CD14-positive monocyte (primary cell): ENCODE results near the gene NDUFAF8. TPM values are rescaled to one million over a fixed set of nuclear protein-coding genes. Genes with fewer than 3 reads are reported as not detected.

Experiments used
- DNase-seq, 3 donors: peaks; one replicate each; pipeline ENCODE4 v3.0.0-alpha.2; 2011 to 2022
- H2AFZ ChIP-seq: 2 replicates; pipeline ENCODE4 v1.6.0; 2012; ENCODE audit warnings: mild to moderate bottlenecking, low read depth, low read length, inconsistent platforms; ENCODE audit not compliant: insufficient read depth, poor library complexity, severe bottlenecking
- H3K27ac ChIP-seq, 2 donors: 1 replicate in 1 of 2; 2 replicates in 1 of 2; pipeline ENCODE4 v1.5.1; 2012 to 2013; ENCODE audit warnings: low read length in 2 of 2, control low read depth in 1 of 2, inconsistent platforms in 1 of 2, low read depth in 1 of 2, mild to moderate bottlenecking in 1 of 2
- H3K27me3 ChIP-seq, 2 donors: one replicate each; pipeline versions ENCODE4 v1.6.0 to v1.6.1; 2011 to 2013; ENCODE audit warnings: low read length in 2 of 2; ENCODE audit not compliant: control insufficient read depth in 2 of 2, insufficient read depth in 2 of 2
- H3K36me3 ChIP-seq, 2 donors: replicated peaks in 1 of 2; 1 replicate in 1 of 2; 2 replicates in 1 of 2; pipeline versions ENCODE4 v1.5.1 to v1.6.1; 2012 to 2013; ENCODE audit warnings: low read length in 2 of 2, control low read depth in 1 of 2, inconsistent platforms in 1 of 2, mild to moderate bottlenecking in 1 of 2; ENCODE audit not compliant: insufficient read depth in 2 of 2, control insufficient read depth in 1 of 2
- H3K4me1 ChIP-seq, 2 donors: 1 replicate in 1 of 2; 2 replicates in 1 of 2; pipeline versions ENCODE4 v1.5.1 to v1.6.1; 2012 to 2013; ENCODE audit warnings: low read length in 2 of 2, control low read depth in 1 of 2, inconsistent platforms in 1 of 2, mild to moderate bottlenecking in 1 of 2, moderate library complexity in 1 of 2; ENCODE audit not compliant: insufficient read depth in 2 of 2, control insufficient read depth in 1 of 2
- H3K4me2 ChIP-seq: replicated peaks from 2 replicates; pipeline ENCODE3; 2012; ENCODE audit warnings: low read length, moderate library complexity, mild to moderate bottlenecking; ENCODE audit not compliant: poor library complexity, severe bottlenecking; ENCODE audit errors: extremely low read depth
- H3K4me3 ChIP-seq, 3 experiments: fragments of 200-600 bp in 1 of 3; sonication (generic) in 1 of 3; replicated peaks in 1 of 3; 1 replicate in 2 of 3; 2 replicates in 1 of 3; pipeline ENCODE4 v1.5.1; 2011 to 2013; ENCODE audit warnings: low read length in 3 of 3, mild to moderate bottlenecking in 3 of 3, control low read depth in 2 of 3, low read depth in 2 of 3, inconsistent platforms in 1 of 3, moderate library complexity in 1 of 3
- H3K79me2 ChIP-seq: 2 replicates; pipeline ENCODE4 v1.6.0; 2012; ENCODE audit warnings: mild to moderate bottlenecking, control low read depth, inconsistent platforms, low read length, moderate library complexity; ENCODE audit not compliant: insufficient read depth
- H3K9ac ChIP-seq: 2 replicates; pipeline ENCODE4 v1.6.0; 2017; ENCODE audit warnings: low read length, mild to moderate bottlenecking; ENCODE audit not compliant: insufficient read depth, poor library complexity, severe bottlenecking
- H3K9me3 ChIP-seq, 2 donors: replicated peaks in 1 of 2; 1 replicate in 1 of 2; 2 replicates in 1 of 2; pipeline versions ENCODE4 v1.5.1 to v1.6.1; 2012 to 2013; ENCODE audit warnings: low read length in 2 of 2, control low read depth in 1 of 2; ENCODE audit not compliant: control insufficient read depth in 1 of 2, insufficient read depth in 1 of 2
- H4K20me1 ChIP-seq: 2 replicates; pipeline ENCODE4 v1.6.0; 2012; ENCODE audit warnings: mild to moderate bottlenecking, low read length, control low read depth, moderate library complexity; ENCODE audit not compliant: insufficient read depth
- H3K27ac Mint-ChIP-seq, 7 donors: one replicate each; pipeline ENCODE4 v1.8.0; 2020; ENCODE audit warnings: mild to moderate bottlenecking in 7 of 7, mixed read lengths in 7 of 7, moderate library complexity in 6 of 7, inconsistent platforms in 2 of 7
- H3K27me3 Mint-ChIP-seq, 3 donors: one replicate each; pipeline ENCODE4 v1.8.0; 2021 to 2022; ENCODE audit warnings: low read depth in 3 of 3, mild to moderate bottlenecking in 3 of 3, mixed read lengths in 3 of 3, moderate library complexity in 3 of 3, inconsistent platforms in 1 of 3
- H3K36me3 Mint-ChIP-seq, 2 donors: one replicate each; pipeline ENCODE4 v1.8.0; 2020; ENCODE audit warnings: mixed read lengths in 2 of 2, inconsistent platforms in 1 of 2, mild to moderate bottlenecking in 1 of 2
- H3K4me1 Mint-ChIP-seq: one replicate; pipeline ENCODE4 v1.8.0; 2020; ENCODE audit warnings: mild to moderate bottlenecking, mixed read lengths
- H3K4me3 Mint-ChIP-seq, 2 donors: one replicate each; pipeline ENCODE4 v1.8.0; 2020; ENCODE audit warnings: mild to moderate bottlenecking in 2 of 2, mixed read lengths in 2 of 2, moderate library complexity in 1 of 2
- H3K9me3 Mint-ChIP-seq, 7 donors: one replicate each; pipeline ENCODE4 v1.8.0; 2020 to 2022; ENCODE audit warnings: mixed read lengths in 7 of 7, mild to moderate bottlenecking in 6 of 7, moderate library complexity in 6 of 7, inconsistent platforms in 2 of 7
- WGBS: methylation state at CpG from one replicate; pipeline ENCODE4 v1.1.5; 2013; ENCODE audit warnings: missing lambda C conversion rate; ENCODE audit not compliant: insufficient coverage; 5-methylcytosine and 5-hydroxymethylcytosine counted together
- intact Hi-C, 2 donors: fragments of 100-400 bp; cut with micrococcal nuclease; formaldehyde crosslinking; loops; one replicate each; pipeline versions ENCODE4 v1.15.0 to v1.15.1; 2023
- polyA plus RNA-seq, 3 donors: library from polyadenylated mRNA; depleted of rRNA in 1 of 3; unstranded in 2 of 3; stranded (reverse) in 1 of 3; fragments of 300-500 nt in 2 of 3; fragments of >200 nt in 1 of 3; fragmentation: Illumina TruSeq in 2 of 3; gene quantifications; 1 replicate in 2 of 3; 2 replicates in 1 of 3; pipeline ENCODE4 v1.2.3, GENCODE V29; 2012 to 2021
- TF ChIP-seq, protein P1 (sequence below): fragments of 200-600 bp; IDR thresholded peaks from one replicate; pipeline ENCODE4 v1.8.0; 2022; ENCODE audit warnings: antibody characterized with exemption, mild to moderate bottlenecking

NDUFAF8 gene
- polyA plus RNA-seq, 3 donors: 27.0 to 61.3 (median 41.0) TPM

DNA sequence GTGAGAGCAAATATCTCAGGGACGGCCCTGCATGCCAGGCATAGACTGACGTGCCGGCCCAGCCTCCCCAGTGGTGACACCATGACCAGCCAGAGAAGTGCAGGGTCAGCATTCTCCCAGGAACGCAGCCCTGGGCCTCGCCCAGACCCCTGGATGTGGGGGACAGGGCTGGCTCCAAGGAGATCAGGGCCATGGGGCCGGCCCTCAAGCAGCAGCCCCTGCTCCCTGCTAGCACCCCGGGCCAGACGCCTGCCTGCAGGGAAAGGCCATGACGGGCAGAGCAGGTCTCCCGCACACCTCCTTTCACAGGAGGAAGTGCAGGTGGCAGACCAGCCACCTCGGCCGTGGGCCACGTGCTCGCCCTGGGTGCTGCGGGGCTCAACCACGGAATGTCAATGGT lies 9.5 kb downstream of the NDUFAF8 start:
- Histone ChIP-seq H3K27ac (no peak overlapping the region), H3K79me2 (peaks cover 12% of the 10 kb centered on the region), H3K9me3 (no peaks in the 10 kb centered on the region), H3K36me3 (peaks cover 58 to 80% of the 10 kb centered on the region in 2 donors), H2AFZ (no peak overlapping the region), H3K4me3 (no peak overlapping the region), H3K9ac (no peak overlapping the region), H3K4me1 (no peaks in the 10 kb centered on the region), H3K27me3 (no peaks in the 10 kb centered on the region), H3K4me2 (no peak overlapping the region), H4K20me1 (peaks cover 77% of the 10 kb centered on the region)
- WGBS: 87% methylated on average over 16 of the region's 16 CpGs
- peaks cover 3% of the 10 kb centered on the region for H3K4me1 Mint-ChIP-seq
- H3K4me3 Mint-ChIP-seq: no peak overlapping the region
- TF ChIP-seq, protein P1, sequence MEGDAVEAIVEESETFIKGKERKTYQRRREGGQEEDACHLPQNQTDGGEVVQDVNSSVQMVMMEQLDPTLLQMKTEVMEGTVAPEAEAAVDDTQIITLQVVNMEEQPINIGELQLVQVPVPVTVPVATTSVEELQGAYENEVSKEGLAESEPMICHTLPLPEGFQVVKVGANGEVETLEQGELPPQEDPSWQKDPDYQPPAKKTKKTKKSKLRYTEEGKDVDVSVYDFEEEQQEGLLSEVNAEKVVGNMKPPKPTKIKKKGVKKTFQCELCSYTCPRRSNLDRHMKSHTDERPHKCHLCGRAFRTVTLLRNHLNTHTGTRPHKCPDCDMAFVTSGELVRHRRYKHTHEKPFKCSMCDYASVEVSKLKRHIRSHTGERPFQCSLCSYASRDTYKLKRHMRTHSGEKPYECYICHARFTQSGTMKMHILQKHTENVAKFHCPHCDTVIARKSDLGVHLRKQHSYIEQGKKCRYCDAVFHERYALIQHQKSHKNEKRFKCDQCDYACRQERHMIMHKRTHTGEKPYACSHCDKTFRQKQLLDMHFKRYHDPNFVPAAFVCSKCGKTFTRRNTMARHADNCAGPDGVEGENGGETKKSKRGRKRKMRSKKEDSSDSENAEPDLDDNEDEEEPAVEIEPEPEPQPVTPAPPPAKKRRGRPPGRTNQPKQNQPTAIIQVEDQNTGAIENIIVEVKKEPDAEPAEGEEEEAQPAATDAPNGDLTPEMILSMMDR: no peak
- H3K36me3 Mint-ChIP-seq: peaks cover 54 to 80% of the 10 kb centered on the region in 2 donors
- no peaks in the 10 kb centered on the region for H3K27me3 Mint-ChIP-seq
- intact Hi-C loops: no loop called here
- H3K9me3 Mint-ChIP-seq: peaks cover 0 to 5% (median 0%) of the 10 kb centered on the region in 7 donors
- no peak overlapping the region for H3K27ac Mint-ChIP-seq
- no peak for DNase-seq

DNA sequence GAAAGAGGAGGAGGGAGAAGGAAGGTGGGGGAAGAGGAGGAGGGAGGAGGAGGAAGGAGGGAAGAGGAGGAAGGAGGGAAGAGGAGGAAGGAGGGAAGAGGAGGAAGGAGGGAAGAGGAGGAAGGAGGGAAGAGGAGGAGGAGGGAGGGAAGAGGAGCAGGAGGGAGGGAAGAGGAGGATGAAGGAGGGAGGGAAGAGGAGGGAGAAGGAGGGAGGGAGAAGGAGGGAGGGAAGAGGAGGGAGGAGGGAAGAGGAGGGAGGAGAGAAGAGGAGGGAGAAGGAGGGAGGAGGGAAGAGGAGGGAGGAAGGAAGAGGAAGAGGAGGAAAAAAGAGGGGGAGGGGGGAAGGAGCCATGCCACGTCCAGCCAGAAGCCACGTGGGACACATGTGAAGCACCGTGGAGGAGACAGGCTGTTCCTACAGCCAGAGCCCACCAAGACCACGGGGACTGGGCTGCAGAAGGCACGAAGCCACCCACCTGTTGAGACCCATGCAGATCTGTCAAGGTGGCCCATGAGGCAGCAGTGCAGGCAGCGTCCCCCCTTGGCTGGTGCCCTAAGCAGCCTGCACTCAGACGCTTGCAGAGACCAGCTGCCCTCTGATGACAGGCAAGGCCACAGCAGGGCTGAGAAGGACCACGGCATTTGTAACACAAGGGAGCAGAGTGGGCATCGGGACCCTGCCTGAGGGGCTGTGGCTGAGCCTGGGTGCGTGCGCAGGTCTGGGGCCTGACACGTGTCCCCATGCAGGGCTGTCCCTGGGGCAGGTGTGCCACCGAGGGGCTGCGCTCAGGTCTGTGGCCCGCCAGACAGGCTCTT lies 10.3 kb downstream of the NDUFAF8 start:
- Histone ChIP-seq H2AFZ (no peak overlapping the region), H4K20me1 (peaks cover 79% of the 10 kb centered on the region), H3K4me3 (no peak overlapping the region), H3K4me2 (no peak overlapping the region), H3K9me3 (no peaks in the 10 kb centered on the region), H3K79me2 (peaks cover 19% of the 10 kb centered on the region), H3K36me3 (peaks cover 58 to 80% of the 10 kb centered on the region in 2 donors), H3K27me3 (no peaks in the 10 kb centered on the region), H3K4me1 (peaks cover under 1 to 1% of the 10 kb centered on the region in 2 donors), H3K9ac (no peak overlapping the region), H3K27ac (no peak overlapping the region)
- DNase-seq: peak in 1 of 3 donors; percentile 41
- Mint-ChIP-seq H3K36me3 (peaks cover 58 to 84% of the 10 kb centered on the region in 2 donors), H3K27me3 (no peaks in the 10 kb centered on the region), H3K27ac (no peak overlapping the region), H3K4me3 (no peak overlapping the region), H3K9me3 (peaks cover 0 to 5% (median 0%) of the 10 kb centered on the region in 7 donors), H3K4me1 (peaks cover 7% of the 10 kb centered on the region)
- 99% methylated on average over 15 of the region's 15 CpGs for WGBS
- TF ChIP-seq, protein P1: no peak
- intact Hi-C loops: loop anchor here in 1 of 2 donors (5.0 kb wide), 1 partner anchor 353 kb away; no protein-coding TSS in a partner anchor
